ENCODE data around the gene ZNF280B. TPM values are rescaled to one million over a fixed set of nuclear protein-coding genes. Genes with fewer than 3 reads are reported as not detected.

The ZNF280B gene
- total and polyA plus RNA-seq, 10 of the 15 experiments (the other 5 are each of a cell fraction or from before 2014, with no cell fraction given), result 0.28 to 2.2 (median 1.1) TPM

GRCh38 chr22:22484023-22484422 is 24.5 kb downstream of the ZNF280B start:
- TF ChIP-seq RCOR1 (conservative IDR thresholded peaks at IDR 0.05; ENCODE audit: low read depth, low read length), result no peak
- no peak for TF ChIP-seq PML (IDR thresholded peaks at IDR 0.05; ENCODE audit: low read length)
- no peak for TF ChIP-seq JUND (IDR thresholded peaks at IDR 0.05; ENCODE audit: low read depth, low read length)
- TF ChIP-seq NFIC (IDR thresholded peaks at IDR 0.05; ENCODE audit: low read depth, low read length), result no peak
- no peak for TF ChIP-seq WRNIP1 (IDR thresholded peaks at IDR 0.05; ENCODE audit: borderline replicate concordance, low read depth, low read length)
- no peak for TF ChIP-seq MYC (IDR thresholded peaks at IDR 0.05; ENCODE audit: insufficient read depth, insufficient read length, insufficient replicate concordance, low read length, severe bottlenecking)
- TF ChIP-seq ZBTB40 (IDR thresholded peaks at IDR 0.05; ENCODE audit: borderline replicate concordance), result no peak
- no peak for TF ChIP-seq CHD1 (IDR thresholded peaks at IDR 0.05; ENCODE audit: low read depth, low read length)
- intact Hi-C loops (cut with micrococcal nuclease; ENCODE audit: unreplicated experiment), result no loop called here
- no peaks in the 10 kb centered on the region for H3K79me2 ChIP-seq (ENCODE audit: control insufficient read depth, insufficient read depth, low read length)
- no peaks in the 10 kb centered on the region for H3K36me3 ChIP-seq (ENCODE audit: control insufficient read depth in 2 of 2, insufficient read depth in 2 of 2, low read length in 1 of 2)
- H3K9ac ChIP-seq (ENCODE audit: control insufficient read depth, insufficient read depth, low read length), result no peak overlapping the region
- no peaks in the 10 kb centered on the region for H3K4me1 ChIP-seq (ENCODE audit: control insufficient read depth, insufficient read depth, low read length)
- POLR2A ChIA-PET, result interaction anchor here (0.6 kb wide), 1 partner anchor 28 kb away, joined by 3 read pairs; no protein-coding TSS in a partner anchor
- H3K27ac ChIP-seq (ENCODE audit: control insufficient read depth, insufficient read depth), result no peak overlapping the region
- in situ Hi-C loops (cut with MboI), result no loop called here
- ATAC-seq (no peak), DNase-seq (ENCODE audit: low read depth, low spot score) (no peak), FAIRE-seq (no peak)
- H4K20me1 ChIP-seq (ENCODE audit: control insufficient read depth, insufficient read depth), result no peaks in the 10 kb centered on the region
- no peaks in the 10 kb centered on the region for H3K27me3 ChIP-seq (replicated peaks in 1 of 2; ENCODE audit: control insufficient read depth in 2 of 2, insufficient read depth in 2 of 2, low read length in 1 of 2)
- H3K4me3 ChIP-seq, result no peak overlapping the region
- WGBS (ENCODE audit: insufficient coverage, insufficient replicate concordance, low lambda C conversion rate, missing lambda C conversion rate), result 89% methylated on average over 11 of the region's 11 CpGs
- CTCF ChIA-PET, result no interaction called here
- H3K4me2 ChIP-seq (ENCODE audit: control insufficient read depth, insufficient read depth), result no peak overlapping the region
- BruUV-seq (replicated peaks), result no TSS peak
- RAD21 ChIA-PET (ENCODE audit: unreplicated experiment), result no interaction called here
- H2AFZ ChIP-seq (ENCODE audit: control insufficient read depth, low read depth, low read length), result no peak overlapping the region
- H3K9me3 ChIP-seq (replicated peaks; ENCODE audit: control insufficient read depth, insufficient read depth, low read length), result no peaks in the 10 kb centered on the region
- SMC1A ChIA-PET (ENCODE audit: uncharacterized antibody, unreplicated experiment), result no interaction called here

Measured in GM12878 (cell line).